Memory B cell (primary cell): ENCODE measurements around the gene CUX1.

Experiments used
- ATAC-seq: fragments of 150-1000 bp; cut with Tn5 transposase; 2 replicates; pipeline ENCODE4 v1.10.0; 2021; ENCODE audit warnings: low read depth, mild to moderate bottlenecking, moderate library complexity
- DNase-seq, 2 donors: peaks; one replicate each; pipeline ENCODE4 v3.0.0; 2022; ENCODE audit warnings: low spot score in 2 of 2
- H3K27ac Mint-ChIP-seq: one replicate; pipeline ENCODE4 v1.8.0; 2022; ENCODE audit warnings: mild to moderate bottlenecking, moderate library complexity, mixed read lengths
- H3K27me3 Mint-ChIP-seq: one replicate; pipeline ENCODE4 v1.8.0; 2022; ENCODE audit warnings: mixed read lengths
- H3K36me3 Mint-ChIP-seq: one replicate; pipeline ENCODE4 v1.8.0; 2022; ENCODE audit warnings: mild to moderate bottlenecking, mixed read lengths
- H3K4me1 Mint-ChIP-seq: one replicate; pipeline ENCODE4 v1.8.0; 2022; ENCODE audit warnings: mixed read lengths
- H3K4me3 Mint-ChIP-seq: one replicate; pipeline ENCODE4 v1.8.0; 2022; ENCODE audit warnings: mild to moderate bottlenecking, moderate library complexity, mixed read lengths
- H3K9me3 Mint-ChIP-seq: one replicate; pipeline ENCODE4 v1.8.0; 2022; ENCODE audit warnings: mixed read lengths

CUX1 gene

DNA sequence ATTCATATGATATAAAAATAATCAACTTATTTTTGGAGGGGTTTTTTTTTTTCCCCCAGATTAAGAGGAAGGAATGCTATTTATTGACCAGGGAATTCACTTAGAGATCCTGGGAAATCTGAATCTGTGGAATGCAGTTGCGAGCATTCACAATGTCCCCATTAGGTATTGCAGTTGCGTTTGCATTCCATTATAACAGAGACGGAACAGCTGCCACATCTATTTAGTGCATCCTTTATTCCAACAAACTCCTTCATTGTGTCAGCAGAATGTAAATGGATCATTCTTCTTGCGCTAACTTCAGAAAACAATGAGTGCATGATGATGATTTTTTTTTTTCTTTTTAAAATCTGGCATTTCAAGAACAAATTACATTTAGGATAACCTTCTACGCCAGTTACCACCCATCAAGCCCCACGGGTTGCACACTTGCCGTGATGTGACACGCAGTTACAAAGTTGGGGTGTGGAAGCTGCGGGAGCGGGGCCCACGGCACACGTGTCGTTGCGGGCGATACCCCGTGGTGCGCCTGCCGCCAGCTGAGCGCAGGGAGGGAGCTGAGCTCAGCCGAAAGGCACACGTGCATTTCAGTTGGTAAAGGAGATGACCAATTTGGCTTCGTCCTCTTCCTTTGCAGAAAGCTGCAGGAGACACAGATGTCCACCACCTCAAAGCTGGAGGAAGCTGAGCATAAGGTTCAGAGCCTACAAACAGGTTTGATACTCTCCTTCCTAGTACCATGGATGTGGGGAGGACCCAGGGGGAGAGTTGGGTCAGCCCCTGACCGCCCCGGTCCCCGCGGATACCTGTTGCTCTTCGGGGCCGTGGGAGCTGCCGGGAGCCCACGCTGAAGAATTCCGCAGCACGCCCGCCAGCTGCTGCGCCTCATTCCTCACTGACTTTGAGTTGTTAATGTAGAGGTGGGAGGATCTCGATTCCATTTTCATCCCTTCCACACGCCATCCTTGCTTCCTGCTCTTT, 293.9 kb downstream of the CUX1 start:
- no peaks in the 10 kb centered on the region for H3K27me3 Mint-ChIP-seq
- H3K9me3 Mint-ChIP-seq: no peaks in the 10 kb centered on the region
- ATAC-seq (no peak), DNase-seq (no peak)
- no peaks in the 10 kb centered on the region for H3K4me1 Mint-ChIP-seq
- H3K36me3 Mint-ChIP-seq: peaks cover 21% of the 10 kb centered on the region
- H3K27ac Mint-ChIP-seq: no peak overlapping the region
- no peak overlapping the region for H3K4me3 Mint-ChIP-seq

DNA sequence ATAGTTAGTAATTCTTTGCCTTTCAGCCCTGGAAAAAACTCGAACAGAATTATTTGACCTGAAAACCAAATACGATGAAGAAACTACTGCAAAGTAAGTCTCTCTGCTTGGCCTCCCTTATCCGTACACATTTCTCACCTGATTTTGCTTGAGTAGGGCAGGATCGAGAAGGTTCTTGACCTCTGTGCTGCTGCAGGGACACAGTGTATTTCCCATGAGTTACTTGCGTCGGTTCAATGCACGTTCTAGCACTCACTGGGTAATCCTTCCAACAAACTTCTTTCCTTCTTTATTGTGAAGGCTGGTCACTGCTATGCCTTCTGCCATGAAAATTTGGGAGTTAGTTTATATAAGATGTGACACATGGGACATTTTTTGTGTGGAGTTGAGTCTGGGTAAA, 297.8 kb downstream of the CUX1 start:
- Mint-ChIP-seq H3K27ac (no peak overlapping the region), H3K9me3 (no peaks in the 10 kb centered on the region), H3K4me3 (no peak overlapping the region), H3K27me3 (no peaks in the 10 kb centered on the region), H3K36me3 (peaks cover 30% of the 10 kb centered on the region), H3K4me1 (no peaks in the 10 kb centered on the region)
- no peak for ATAC-seq
- no peak for DNase-seq

DNA sequence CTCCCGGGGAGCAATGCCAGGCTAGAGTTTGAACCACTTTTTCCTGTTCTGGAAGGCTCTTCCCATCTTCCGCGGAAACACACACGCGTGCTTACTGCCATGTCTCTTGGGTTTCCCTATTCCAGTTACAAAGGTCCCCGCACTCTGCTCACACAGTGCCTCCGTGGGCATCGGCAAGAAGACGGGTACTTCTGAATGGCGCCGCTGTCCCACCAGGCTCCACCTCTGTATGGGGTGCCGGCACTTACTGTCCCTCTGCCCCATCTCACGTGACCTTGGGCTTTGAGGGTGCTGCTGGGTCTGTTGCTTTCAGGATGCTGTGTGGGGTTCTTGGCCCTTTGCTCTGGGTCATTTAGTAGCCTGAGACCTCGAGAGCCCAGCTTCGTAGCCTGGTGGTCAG, 298.5 kb downstream of the CUX1 start:
- Mint-ChIP-seq H3K27ac (no peak overlapping the region), H3K36me3 (peaks cover 31% of the 10 kb centered on the region), H3K4me1 (no peaks in the 10 kb centered on the region), H3K27me3 (no peaks in the 10 kb centered on the region), H3K4me3 (no peak overlapping the region), H3K9me3 (no peaks in the 10 kb centered on the region)
- no peak for ATAC-seq
- DNase-seq: no peak

DNA sequence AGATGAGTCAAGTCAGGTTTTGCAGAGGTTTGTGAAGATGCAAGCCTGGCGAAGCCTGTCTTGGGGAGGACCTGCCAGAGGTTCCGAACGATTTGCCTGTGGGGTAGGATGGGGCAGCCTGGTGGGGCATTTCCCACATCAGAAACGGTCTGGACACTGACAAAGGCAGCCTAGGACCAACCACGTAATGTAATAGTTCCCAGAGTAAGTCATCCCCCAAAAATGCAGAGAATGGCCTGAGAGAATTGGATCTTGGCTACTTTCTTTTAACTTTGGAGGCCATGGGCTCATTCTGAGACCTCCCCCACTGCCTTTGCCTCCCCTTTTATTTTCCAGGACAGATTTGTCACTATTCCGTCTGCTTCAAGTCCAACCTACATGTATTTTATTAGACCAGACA, 300.3 kb downstream of the CUX1 start:
- H3K4me1 Mint-ChIP-seq: peaks cover 6% of the 10 kb centered on the region
- H3K9me3 Mint-ChIP-seq: no peaks in the 10 kb centered on the region
- no peaks in the 10 kb centered on the region for H3K27me3 Mint-ChIP-seq
- H3K36me3 Mint-ChIP-seq: peaks cover 31% of the 10 kb centered on the region
- ATAC-seq (no peak), DNase-seq (no peak)
- no peak overlapping the region for H3K27ac Mint-ChIP-seq
- no peak overlapping the region for H3K4me3 Mint-ChIP-seq

DNA sequence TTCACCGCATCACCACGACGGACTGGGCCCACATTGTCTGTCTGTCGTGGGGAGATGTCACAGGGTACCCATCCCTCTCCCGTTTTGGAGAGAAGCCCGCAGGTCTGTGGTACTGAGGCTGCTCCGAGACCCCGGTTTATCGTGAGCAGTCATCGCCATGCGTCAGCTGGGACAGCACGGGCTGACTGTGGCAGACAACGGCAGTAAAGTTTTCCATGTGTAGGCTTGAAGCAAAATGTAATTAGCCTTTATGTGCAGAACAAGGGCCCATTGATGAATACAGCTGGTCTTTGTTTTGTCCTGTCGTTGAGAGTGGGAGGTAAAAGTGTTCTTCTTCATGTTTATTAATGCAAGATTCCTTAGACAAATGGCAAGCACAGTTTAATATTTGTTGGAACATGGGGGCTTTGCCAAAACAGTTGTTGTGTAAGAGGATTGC, 301.8 kb downstream of the CUX1 start:
- Mint-ChIP-seq H3K4me1 (peaks cover 6% of the 10 kb centered on the region), H3K36me3 (peaks cover 29% of the 10 kb centered on the region), H3K4me3 (no peak overlapping the region), H3K9me3 (no peaks in the 10 kb centered on the region), H3K27me3 (no peaks in the 10 kb centered on the region), H3K27ac (no peak overlapping the region)
- no peak for ATAC-seq
- no peak for DNase-seq

DNA sequence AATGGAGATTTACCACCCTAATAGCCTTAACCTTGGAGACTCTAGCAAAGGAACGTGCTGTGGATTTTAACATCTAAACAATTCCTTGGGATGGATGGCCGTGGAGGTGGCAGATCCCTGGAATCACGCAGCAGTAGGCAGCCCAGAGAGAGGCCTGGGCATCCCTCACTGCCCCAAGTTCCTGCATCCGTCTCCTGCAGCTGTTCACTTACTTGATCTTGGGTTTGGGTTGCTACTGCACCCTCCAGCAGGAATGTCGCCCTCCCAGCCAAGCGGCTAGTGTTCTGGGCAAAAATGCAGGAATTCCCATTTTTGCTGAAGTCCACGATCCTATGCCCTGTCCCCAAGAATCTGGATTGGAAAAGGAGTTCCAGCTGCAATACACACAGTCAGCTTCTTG, 302.5 kb downstream of the CUX1 start:
- Mint-ChIP-seq H3K36me3 (peaks cover 30% of the 10 kb centered on the region), H3K27me3 (no peaks in the 10 kb centered on the region), H3K27ac (no peak overlapping the region), H3K4me3 (no peak overlapping the region), H3K4me1 (peaks cover 10% of the 10 kb centered on the region), H3K9me3 (no peaks in the 10 kb centered on the region)
- DNase-seq: no peak
- ATAC-seq: no peak

DNA sequence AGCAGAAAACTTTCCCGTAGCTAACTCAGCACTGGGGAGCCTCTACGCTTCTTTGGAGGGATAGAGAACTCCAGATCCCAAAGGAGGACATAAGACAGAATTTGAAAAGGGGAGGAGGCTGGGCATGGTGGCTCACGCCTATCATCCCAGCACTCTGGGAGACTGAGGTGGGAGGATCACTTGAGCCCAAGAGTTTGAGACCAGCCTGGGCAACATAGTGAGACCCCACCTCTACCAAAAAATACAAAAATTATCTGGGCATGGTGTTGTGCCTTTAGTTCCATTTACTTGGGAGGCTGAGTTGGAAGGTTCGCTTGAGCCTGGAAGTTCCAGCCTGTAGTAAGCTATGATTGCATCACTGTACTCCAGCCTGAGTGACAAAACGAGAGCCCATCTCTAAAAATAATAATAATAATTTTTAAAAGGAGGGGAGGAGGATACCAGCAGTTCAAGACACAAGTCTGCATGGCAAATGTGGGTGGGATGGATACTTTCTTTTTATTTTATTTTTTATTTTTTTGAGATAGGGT, 303.3 kb downstream of the CUX1 start:
- no peak for DNase-seq
- Mint-ChIP-seq H3K27me3 (no peaks in the 10 kb centered on the region), H3K27ac (no peak overlapping the region), H3K4me1 (peaks cover 11% of the 10 kb centered on the region), H3K36me3 (peaks cover 24% of the 10 kb centered on the region), H3K9me3 (no peaks in the 10 kb centered on the region), H3K4me3 (no peak overlapping the region)
- no peak for ATAC-seq

DNA sequence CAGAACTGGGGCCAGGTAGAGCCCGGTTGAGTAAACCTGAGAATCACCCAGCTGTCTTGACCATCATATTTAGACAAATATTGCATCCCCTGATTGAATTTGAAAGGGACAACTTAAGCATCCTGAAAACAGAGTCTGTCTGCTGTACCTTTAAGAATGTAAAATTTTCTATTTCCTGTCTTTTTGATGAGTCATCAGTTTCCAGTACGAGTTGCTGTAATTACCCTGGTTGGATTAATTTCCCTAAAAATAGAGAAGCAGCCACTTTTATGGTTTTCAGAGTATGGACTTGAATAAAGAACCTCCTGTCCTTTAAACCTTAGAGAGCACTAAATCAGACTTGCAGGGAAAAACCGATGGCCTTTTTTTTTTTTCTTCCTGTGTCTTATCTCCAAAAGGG, 304.6 kb downstream of the CUX1 start:
- peaks cover 13% of the 10 kb centered on the region for H3K36me3 Mint-ChIP-seq
- peak; percentile 65 for ATAC-seq
- peaks cover 11% of the 10 kb centered on the region for H3K4me1 Mint-ChIP-seq
- no peak for DNase-seq
- no peaks in the 10 kb centered on the region for H3K9me3 Mint-ChIP-seq
- no peak overlapping the region for H3K27ac Mint-ChIP-seq
- no peak overlapping the region for H3K4me3 Mint-ChIP-seq
- H3K27me3 Mint-ChIP-seq: no peaks in the 10 kb centered on the region

DNA sequence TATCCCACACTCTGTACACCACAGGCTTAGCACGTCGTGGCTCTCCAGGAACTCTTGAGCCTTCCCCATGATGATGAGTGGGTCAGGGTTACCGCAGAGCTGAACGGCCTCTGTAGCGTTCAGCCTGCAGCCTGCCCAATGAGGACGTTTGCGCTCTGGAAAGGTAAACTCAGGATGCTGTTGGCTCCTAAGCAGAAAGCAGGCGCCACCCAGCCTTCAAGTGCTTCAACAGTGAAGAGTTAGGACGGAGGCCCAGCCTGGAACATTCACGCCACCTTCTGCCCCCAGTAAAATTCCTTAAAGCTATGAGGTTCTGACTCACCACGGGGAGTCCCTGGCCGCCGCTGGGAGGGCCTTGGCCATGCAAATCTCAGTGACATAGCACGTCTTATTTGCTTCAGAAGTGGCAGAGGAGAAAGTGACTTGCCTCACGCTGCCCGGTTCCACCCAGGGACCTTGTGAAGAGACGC, 307.7 kb downstream of the CUX1 start:
- no peak overlapping the region for H3K4me3 Mint-ChIP-seq
- no peaks in the 10 kb centered on the region for H3K9me3 Mint-ChIP-seq
- ATAC-seq: peak; percentile 78
- peaks cover 14% of the 10 kb centered on the region for H3K36me3 Mint-ChIP-seq
- no peaks in the 10 kb centered on the region for H3K27me3 Mint-ChIP-seq
- no peak for DNase-seq
- H3K27ac Mint-ChIP-seq: peak overlapping the region; percentile 35
- peaks cover 11% of the 10 kb centered on the region for H3K4me1 Mint-ChIP-seq

DNA sequence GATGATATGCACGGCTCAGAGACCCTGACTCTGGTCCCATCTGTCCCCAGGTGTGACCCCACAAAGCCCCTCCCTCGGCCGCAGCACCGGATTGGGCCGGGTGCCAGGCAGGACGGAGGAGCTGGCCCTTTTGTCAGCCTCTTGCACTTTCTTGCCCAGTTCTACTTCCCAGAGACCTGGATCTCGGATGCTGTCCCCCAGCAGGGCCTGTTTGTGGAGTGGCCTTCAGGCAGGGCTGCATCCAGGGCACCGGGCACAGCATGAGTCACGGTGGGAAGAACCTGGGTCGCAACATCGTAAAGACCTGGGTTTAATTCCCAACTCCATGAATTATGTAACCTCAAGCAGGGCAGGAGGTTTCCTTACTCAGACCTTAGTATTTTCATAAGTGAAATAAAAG, 310.9 kb downstream of the CUX1 start:
- no peak overlapping the region for H3K27ac Mint-ChIP-seq
- no peak overlapping the region for H3K4me3 Mint-ChIP-seq
- ATAC-seq: no peak
- no peaks in the 10 kb centered on the region for H3K27me3 Mint-ChIP-seq
- H3K36me3 Mint-ChIP-seq: peaks cover 19% of the 10 kb centered on the region
- H3K4me1 Mint-ChIP-seq: peaks cover 5% of the 10 kb centered on the region
- H3K9me3 Mint-ChIP-seq: no peaks in the 10 kb centered on the region
- no peak for DNase-seq

DNA sequence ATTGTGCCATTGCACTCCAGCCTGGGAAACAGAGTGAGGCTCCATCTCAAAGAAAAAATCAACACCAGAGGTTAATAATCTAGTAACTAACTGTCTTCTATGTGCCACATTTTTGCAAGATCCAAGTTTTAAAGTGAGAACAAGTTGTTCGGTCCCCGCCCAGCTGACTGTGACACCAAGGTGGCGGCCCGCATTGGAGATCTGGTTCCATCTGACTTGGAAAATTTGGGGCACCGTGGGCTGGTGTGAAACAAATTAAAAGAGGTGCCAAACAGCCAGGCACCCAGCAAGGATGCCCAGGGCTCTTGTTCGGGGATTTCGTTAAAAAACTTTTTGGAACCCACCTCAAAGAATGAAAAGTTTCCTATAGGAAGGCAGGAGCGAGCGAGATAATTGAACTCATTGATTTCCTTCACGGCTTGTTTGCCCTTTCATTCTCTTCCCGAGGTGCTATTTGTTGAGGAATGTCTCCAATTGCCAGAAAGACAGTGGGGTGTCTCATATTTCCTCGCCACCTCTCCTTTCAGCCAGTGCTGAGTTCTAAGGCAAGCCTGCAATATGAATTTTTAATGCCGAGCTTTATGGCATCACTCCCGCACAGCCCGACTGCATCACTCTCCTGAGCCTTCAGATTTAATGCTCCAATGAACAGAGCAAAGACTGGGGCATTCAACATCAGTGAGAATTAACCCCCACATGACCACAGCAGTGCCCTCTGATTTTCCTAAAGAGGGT, 312.4 kb downstream of the CUX1 start:
- H3K4me3 Mint-ChIP-seq: no peak overlapping the region
- H3K9me3 Mint-ChIP-seq: no peaks in the 10 kb centered on the region
- H3K27ac Mint-ChIP-seq: no peak overlapping the region
- peaks cover 2% of the 10 kb centered on the region for H3K4me1 Mint-ChIP-seq
- ATAC-seq: no peak
- H3K36me3 Mint-ChIP-seq: peaks cover 14% of the 10 kb centered on the region
- DNase-seq: no peak
- H3K27me3 Mint-ChIP-seq: no peaks in the 10 kb centered on the region

DNA sequence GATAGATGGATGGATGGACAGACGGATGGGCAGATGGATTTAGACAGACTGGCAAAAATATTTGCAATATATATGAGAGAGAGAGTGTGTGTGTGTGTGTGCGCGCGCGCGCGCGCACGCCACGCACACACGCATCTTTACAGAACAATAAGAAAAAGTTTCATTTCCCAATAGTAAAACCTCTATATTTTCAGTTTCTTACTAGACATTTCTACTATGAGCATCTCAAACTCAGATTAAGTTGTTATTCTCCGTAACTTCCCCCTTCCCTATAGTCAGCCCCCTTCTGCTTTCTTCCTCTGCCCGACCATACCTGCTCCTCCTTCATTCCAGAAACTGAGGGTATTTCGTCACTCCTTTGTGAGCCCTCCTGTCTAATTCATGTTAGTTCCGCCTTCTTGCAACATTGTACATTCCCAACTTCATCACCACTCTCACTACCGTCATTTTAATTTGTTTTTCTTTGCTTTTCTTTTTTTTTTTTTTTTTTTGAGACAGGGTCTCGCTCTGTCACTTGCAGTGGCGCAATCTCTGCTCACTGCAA, 314.9 kb downstream of the CUX1 start:
- peaks cover 16% of the 10 kb centered on the region for H3K36me3 Mint-ChIP-seq
- no peaks in the 10 kb centered on the region for H3K4me1 Mint-ChIP-seq
- H3K4me3 Mint-ChIP-seq: no peak overlapping the region
- H3K27me3 Mint-ChIP-seq: no peaks in the 10 kb centered on the region
- DNase-seq: no peak
- H3K9me3 Mint-ChIP-seq: no peaks in the 10 kb centered on the region
- no peak overlapping the region for H3K27ac Mint-ChIP-seq
- ATAC-seq: no peak

DNA sequence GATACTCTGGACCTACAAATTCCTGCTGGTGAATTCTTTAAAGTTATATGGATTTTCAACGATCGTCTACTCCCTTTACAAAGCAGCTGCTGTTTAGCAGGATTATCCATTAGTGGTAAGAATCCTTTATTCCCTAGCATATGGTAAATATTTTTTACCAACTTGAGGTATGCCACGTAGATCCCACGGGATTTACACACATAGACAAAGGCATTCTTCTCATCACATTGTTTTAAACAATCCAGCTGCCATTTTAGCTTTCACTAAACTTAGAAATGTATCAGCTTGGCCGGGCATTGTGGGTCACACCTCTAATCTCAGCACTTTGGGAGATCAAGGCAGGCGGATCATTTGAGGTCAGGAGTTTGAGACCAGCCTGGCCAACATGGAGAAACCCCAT, 321.2 kb downstream of the CUX1 start:
- DNase-seq: no peak
- ATAC-seq: no peak
- Mint-ChIP-seq H3K27me3 (no peaks in the 10 kb centered on the region), H3K9me3 (no peaks in the 10 kb centered on the region), H3K36me3 (peaks cover 8% of the 10 kb centered on the region), H3K4me3 (no peak overlapping the region), H3K4me1 (peaks cover 8% of the 10 kb centered on the region), H3K27ac (no peak overlapping the region)

DNA sequence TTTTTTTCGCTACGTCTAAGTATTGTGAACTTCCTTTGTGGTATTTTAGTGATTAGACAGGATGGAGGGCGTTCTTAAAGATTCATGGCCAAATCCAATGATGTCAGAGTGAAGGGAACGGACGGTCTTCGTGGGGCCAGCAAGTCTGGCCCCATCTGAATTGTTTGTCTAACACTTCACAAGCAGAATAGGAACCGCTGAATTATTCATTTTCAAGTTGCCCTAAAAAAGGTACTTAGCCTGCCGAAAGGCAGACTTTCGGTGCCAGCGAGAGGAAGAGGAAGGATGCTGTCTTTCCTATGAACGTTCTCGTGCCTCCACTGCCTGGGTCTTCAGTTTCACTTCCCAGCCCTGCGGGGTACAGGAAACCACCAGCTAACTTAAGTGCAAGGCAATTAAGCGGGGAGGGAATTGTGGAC, 323.5 kb downstream of the CUX1 start:
- ATAC-seq (peak; percentile 97), DNase-seq (peak; percentile 18 to 27)
- peak overlapping the region; percentile 24 for H3K27ac Mint-ChIP-seq
- peaks cover 11% of the 10 kb centered on the region for H3K4me1 Mint-ChIP-seq
- H3K27me3 Mint-ChIP-seq: no peaks in the 10 kb centered on the region
- peak overlapping the region; percentile 45 for H3K4me3 Mint-ChIP-seq
- H3K36me3 Mint-ChIP-seq: peaks cover 18% of the 10 kb centered on the region
- H3K9me3 Mint-ChIP-seq: no peaks in the 10 kb centered on the region
